Hepatocyte (in vitro differentiated cells): ENCODE results near the gene ZC3H12C. TPM values are rescaled to one million over a fixed set of nuclear protein-coding genes. Genes with fewer than 3 reads are reported as not detected.

Source experiments
- DNase-seq: peaks from one replicate; pipeline ENCODE4 v3.0.0-alpha.2; 2016; ENCODE audit warnings: low spot score
- H2AFZ ChIP-seq: fragments of 200-600 bp; sonication (generic); 2 replicates; pipeline ENCODE4 v1.6.0; 2016; ENCODE audit warnings: antibody characterized with exemption, mild to moderate bottlenecking
- H3K27ac ChIP-seq: fragments of 200-600 bp; sonication (generic); 2 replicates; pipeline ENCODE4 v1.5.1; 2016; ENCODE audit warnings: mild to moderate bottlenecking
- H3K27me3 ChIP-seq: fragments of 200-600 bp; sonication (generic); 2 replicates; pipeline ENCODE4 v1.6.1; 2016
- H3K36me3 ChIP-seq: fragments of 200-600 bp; sonication (generic); replicated peaks from 2 replicates; pipeline ENCODE4 v1.5.1; 2016; ENCODE audit warnings: low read depth; ENCODE audit not compliant: insufficient read depth
- H3K4me1 ChIP-seq: fragments of 200-600 bp; sonication (generic); 2 replicates; pipeline ENCODE4 v1.5.1; 2016; ENCODE audit warnings: mild to moderate bottlenecking, moderate library complexity; ENCODE audit not compliant: insufficient read depth
- H3K4me2 ChIP-seq: fragments of 200-600 bp; sonication (generic); 2 replicates; pipeline ENCODE4 v1.6.0; 2016
- H3K4me3 ChIP-seq: fragments of 200-600 bp; sonication (generic); 2 replicates; pipeline ENCODE4 v1.5.1; 2016; ENCODE audit warnings: mild to moderate bottlenecking
- H3K79me2 ChIP-seq: fragments of 200-600 bp; sonication (generic); 2 replicates; pipeline ENCODE4 v1.6.0; 2017; ENCODE audit warnings: mild to moderate bottlenecking
- H3K9me2 ChIP-seq: fragments of 200-600 bp; sonication (generic); replicated peaks from 2 replicates; pipeline ENCODE4 v1.6.0; 2017; ENCODE audit warnings: mild to moderate bottlenecking; ENCODE audit not compliant: insufficient read depth
- H3K9me3 ChIP-seq: fragments of 200-600 bp; sonication (generic); 2 replicates; pipeline ENCODE4 v1.5.1; 2016; ENCODE audit warnings: low read depth, mild to moderate bottlenecking
- H4K20me1 ChIP-seq: fragments of 200-600 bp; sonication (generic); 2 replicates; pipeline ENCODE4 v1.6.0; 2016; ENCODE audit warnings: mild to moderate bottlenecking; ENCODE audit not compliant: insufficient read depth, poor library complexity, severe bottlenecking
- EZH2 ChIP-seq: fragments of 200-600 bp; sonication (generic); IDR thresholded peaks from 2 replicates; pipeline ENCODE4 v1.6.1; 2016; ENCODE audit warnings: antibody characterized with exemption, mild to moderate bottlenecking, borderline replicate concordance
- EZH2phosphoT487 ChIP-seq: fragments of 200-600 bp; sonication (generic); IDR thresholded peaks from one replicate; pipeline ENCODE4 v1.6.1; 2018; ENCODE audit warnings: antibody characterized with exemption, mild to moderate bottlenecking, low read depth, moderate library complexity; ENCODE audit not compliant: unreplicated experiment, severe bottlenecking
- WGBS: methylation state at CpG from one replicate; pipeline ENCODE4 v1.1.6; 2016; ENCODE audit warnings: low lambda C conversion rate; ENCODE audit errors: missing lambda C conversion rate; 5-methylcytosine and 5-hydroxymethylcytosine counted together
- polyA plus RNA-seq: library from polyadenylated mRNA; unstranded; fragments of >200 nt; fragmentation: Nextera tagmentation; extraction: Ambion mirVana; gene quantifications from 2 replicates; pipeline ENCODE4 v1.2.1, GENCODE V29; 2016
- total RNA-seq: library from RNA; depleted of rRNA; stranded (reverse); fragments of >200 nt; gene quantifications from 2 replicates; pipeline ENCODE4 v1.2.3, GENCODE V29; 2014
- TF ChIP-seq, protein P1 (sequence below): fragments of 200-600 bp; sonication (generic); IDR thresholded peaks from 2 replicates; pipeline ENCODE4 v1.5.1; 2016; ENCODE audit warnings: antibody characterized with exemption, mild to moderate bottlenecking; ENCODE audit not compliant: poor library complexity

The ZC3H12C gene
- total and polyA plus RNA-seq, 2 experiments from 2014 or later: 1.7 to 12.3 TPM

DNA sequence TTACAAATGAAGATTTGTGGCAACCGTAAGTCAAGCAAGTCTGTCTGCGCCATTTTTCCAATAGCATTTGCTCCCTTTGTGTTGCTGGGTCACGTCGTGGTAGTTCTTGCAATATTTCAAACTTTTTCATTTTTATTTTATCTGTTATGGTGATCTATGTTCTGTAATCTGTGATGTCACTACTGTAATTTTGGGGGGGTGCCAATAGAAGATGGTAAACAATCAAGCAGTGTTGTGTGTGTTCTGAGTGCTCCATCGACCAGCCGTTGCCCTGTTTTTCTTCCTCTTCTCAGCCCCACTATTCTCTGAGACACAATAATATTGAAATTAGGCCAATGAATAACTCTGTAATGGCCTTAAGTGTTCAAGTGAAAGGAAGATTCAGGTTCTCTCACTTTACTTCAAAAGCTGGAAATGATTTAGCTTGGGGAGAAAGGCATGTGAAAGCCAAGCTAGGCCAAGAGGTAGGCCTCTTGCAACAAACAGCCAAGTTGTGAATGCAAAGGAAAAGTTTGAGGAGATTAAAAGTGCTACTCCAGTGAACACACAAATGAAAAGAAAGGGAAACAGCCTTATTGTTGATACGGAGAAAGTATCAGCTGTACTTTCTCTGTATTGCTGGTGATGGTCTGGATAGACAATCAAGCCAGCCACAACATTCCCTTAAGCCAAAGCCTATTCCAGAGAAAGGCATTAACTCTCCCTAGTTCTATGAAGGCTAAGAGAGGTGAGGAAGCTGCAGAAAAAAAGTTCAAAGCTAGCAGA, 7.5 kb downstream of the ZC3H12C start:
- no peak overlapping the region for H2AFZ ChIP-seq
- no peaks in the 10 kb centered on the region for H3K9me3 ChIP-seq
- H3K27ac ChIP-seq: no peak overlapping the region
- 95% methylated on average over 7 of the region's 7 CpGs for WGBS
- no peaks in the 10 kb centered on the region for H3K9me2 ChIP-seq
- TF ChIP-seq EZH2phosphoT487 (no peak), EZH2 (no peak)
- TF ChIP-seq, protein P1, sequence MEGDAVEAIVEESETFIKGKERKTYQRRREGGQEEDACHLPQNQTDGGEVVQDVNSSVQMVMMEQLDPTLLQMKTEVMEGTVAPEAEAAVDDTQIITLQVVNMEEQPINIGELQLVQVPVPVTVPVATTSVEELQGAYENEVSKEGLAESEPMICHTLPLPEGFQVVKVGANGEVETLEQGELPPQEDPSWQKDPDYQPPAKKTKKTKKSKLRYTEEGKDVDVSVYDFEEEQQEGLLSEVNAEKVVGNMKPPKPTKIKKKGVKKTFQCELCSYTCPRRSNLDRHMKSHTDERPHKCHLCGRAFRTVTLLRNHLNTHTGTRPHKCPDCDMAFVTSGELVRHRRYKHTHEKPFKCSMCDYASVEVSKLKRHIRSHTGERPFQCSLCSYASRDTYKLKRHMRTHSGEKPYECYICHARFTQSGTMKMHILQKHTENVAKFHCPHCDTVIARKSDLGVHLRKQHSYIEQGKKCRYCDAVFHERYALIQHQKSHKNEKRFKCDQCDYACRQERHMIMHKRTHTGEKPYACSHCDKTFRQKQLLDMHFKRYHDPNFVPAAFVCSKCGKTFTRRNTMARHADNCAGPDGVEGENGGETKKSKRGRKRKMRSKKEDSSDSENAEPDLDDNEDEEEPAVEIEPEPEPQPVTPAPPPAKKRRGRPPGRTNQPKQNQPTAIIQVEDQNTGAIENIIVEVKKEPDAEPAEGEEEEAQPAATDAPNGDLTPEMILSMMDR: no peak
- no peaks in the 10 kb centered on the region for H4K20me1 ChIP-seq
- no peak for DNase-seq
- H3K36me3 ChIP-seq: no peaks in the 10 kb centered on the region
- no peaks in the 10 kb centered on the region for H3K4me1 ChIP-seq
- no peak overlapping the region for H3K4me3 ChIP-seq
- H3K79me2 ChIP-seq: peaks cover 96% of the 10 kb centered on the region
- no peak overlapping the region for H3K4me2 ChIP-seq
- H3K27me3 ChIP-seq: no peaks in the 10 kb centered on the region

DNA sequence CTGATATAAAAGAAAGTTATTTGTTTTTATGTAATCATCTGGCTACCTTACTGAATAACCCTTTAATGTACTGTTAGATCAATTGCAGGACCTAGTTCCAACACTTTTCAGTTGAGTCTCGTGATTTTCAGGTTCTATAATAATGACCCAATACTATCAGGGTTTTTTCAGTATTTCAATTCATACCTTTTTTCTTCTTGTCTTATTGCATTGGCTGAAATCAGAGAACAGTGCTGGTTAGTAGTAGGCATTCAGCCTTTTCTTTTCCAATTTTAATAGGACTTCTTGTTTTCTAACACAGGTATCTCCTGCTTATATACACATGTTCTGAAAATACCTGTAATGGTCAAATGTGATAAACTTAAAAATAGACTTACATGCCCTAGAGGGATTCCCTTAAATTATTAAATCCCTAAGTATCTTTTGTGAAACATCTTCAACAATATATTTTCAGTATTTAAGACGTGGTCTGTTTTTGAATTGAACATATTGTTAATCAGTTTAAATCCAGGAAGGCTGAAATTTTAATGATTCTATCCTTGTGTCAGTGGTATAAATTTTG, 13.6 kb downstream of the ZC3H12C start:
- H2AFZ ChIP-seq: no peak overlapping the region
- H3K79me2 ChIP-seq: peaks cover 90% of the 10 kb centered on the region
- H3K27me3 ChIP-seq: no peaks in the 10 kb centered on the region
- no peak for DNase-seq
- H3K36me3 ChIP-seq: no peaks in the 10 kb centered on the region
- no peak overlapping the region for H3K4me2 ChIP-seq
- H3K9me2 ChIP-seq: no peaks in the 10 kb centered on the region
- no peak for TF ChIP-seq EZH2phosphoT487
- TF ChIP-seq EZH2: no peak
- TF ChIP-seq, protein P1: no peak
- H3K27ac ChIP-seq: no peak overlapping the region
- H3K4me1 ChIP-seq: no peaks in the 10 kb centered on the region
- no peak overlapping the region for H3K4me3 ChIP-seq
- 98% methylated on average over 2 of the region's 2 CpGs for WGBS
- no peaks in the 10 kb centered on the region for H3K9me3 ChIP-seq
- H4K20me1 ChIP-seq: peaks cover 3% of the 10 kb centered on the region

DNA sequence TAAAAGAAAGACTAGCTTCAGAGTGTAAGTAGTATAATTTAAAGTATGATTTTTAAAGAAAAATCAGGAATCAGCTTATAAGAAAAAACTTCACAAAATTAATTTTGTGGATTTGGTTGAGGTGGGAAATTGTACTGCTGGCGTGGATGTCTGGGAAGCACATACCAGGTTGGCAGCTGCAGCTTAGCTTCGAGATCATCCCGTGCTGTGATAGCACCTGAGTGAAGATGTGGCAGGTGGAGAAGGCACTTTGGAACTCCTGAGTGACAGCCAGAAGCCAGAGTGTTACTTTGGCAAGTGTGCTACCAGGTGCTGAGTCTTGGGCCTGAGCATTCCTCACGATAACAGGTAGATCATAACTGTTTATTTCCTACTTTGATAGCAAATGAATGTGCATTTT, 17.7 kb downstream of the ZC3H12C start:
- H3K27me3 ChIP-seq: no peaks in the 10 kb centered on the region
- no peaks in the 10 kb centered on the region for H3K36me3 ChIP-seq
- no peak overlapping the region for H3K4me2 ChIP-seq
- no peak overlapping the region for H3K27ac ChIP-seq
- no peak overlapping the region for H3K4me3 ChIP-seq
- DNase-seq: no peak
- 96% methylated on average over 4 of the region's 4 CpGs for WGBS
- H3K79me2 ChIP-seq: peaks cover 83% of the 10 kb centered on the region
- no peaks in the 10 kb centered on the region for H3K4me1 ChIP-seq
- H4K20me1 ChIP-seq: peaks cover 7% of the 10 kb centered on the region
- H3K9me2 ChIP-seq: no peaks in the 10 kb centered on the region
- H3K9me3 ChIP-seq: no peaks in the 10 kb centered on the region
- H2AFZ ChIP-seq: no peak overlapping the region
- TF ChIP-seq, protein P1: no peak
- TF ChIP-seq EZH2: no peak
